Smooth muscle cell of the coronary artery (primary cell): ENCODE data around the gene ARHGEF40. TPM values are rescaled to one million over a fixed set of nuclear protein-coding genes. Genes with fewer than 3 reads are reported as not detected.

Experiments
- total RNA-seq: library from RNA; depleted of rRNA; stranded (reverse); fragments of >200 nt; gene quantifications from 2 replicates; pipeline ENCODE4 v1.2.3, GENCODE V29; 2014; ENCODE audit warnings: low replicate concordance

Gene ARHGEF40
- 26.4 and 32.6 TPM in 2 replicates for total RNA-seq

DNA sequence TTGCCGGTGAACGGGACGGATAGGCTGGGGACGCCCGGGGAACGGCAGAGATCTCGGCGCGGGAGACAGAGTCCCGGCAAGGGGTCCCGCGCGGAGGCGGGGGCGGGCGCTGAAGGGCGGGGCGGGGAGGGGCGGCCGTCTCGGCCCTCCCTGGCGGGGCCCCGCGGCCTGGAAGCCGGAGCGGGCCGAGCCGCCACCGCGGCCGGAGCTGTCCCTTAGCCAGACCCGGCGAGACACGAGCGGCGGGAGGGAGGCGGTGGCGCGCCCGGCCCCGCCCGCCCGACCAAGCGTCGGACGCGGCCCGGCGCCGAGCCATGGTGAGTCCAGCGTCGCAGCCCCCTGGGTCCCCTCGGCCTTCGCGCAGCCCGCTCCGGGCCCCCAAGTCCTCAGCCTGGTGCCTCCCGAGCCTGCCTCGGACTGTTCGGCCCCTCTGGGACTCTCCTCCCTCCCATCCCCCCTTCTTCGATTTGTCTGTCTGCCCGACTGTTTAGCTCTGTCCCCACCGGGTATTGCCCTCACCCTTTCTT, at the start of gene ARHGEF40:
Gene ARHGEF40 (plus strand): TSS at position 222 of the 527 bp plus-strand sequence. CDS start 93 bp downstream, at position 315.

DNA sequence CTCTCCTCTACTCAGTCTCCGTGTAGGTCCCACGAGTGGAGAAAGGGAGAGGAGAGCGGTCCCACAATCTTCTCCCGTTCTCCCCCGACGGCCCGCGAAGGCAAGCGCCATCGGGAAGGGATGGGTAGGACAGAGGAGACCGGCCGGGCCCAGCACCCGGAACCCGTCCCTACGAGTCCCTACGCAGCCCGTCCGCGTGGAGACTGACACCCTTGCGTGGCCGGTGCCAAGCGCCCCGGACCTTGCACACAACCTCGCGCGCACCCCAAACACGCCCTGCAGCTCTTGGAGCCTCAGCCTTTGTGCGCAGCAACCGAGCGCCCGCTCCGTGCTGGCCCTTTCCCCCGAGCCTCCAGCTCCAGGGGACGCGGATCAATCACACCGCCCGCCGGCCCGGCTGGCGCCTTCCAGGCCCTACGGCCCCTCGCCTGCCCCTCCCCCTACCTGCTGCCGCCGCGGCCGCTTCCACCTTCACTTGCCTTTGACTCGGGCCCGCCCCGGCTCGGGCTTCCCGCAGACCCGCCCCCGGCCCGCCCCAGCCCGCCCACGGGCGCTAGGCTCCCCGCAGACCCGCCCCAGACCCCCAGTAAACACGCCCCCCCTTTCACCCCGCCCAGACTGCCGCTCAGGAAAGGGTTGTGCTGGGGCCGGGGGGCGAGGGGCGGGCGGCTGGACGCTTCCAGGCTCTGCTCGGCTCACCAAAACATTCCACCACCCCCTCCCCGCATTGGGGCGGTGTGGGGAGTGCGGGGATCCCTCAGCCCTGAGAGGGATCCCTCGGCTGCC, 45.3 kb upstream of the ARHGEF40 start, which contains the start of gene NDRG2:
Gene NDRG2 (minus strand): TSS at position 477 of the 786 bp plus-strand sequence. CDS start 1,746 bp downstream, outside the sequence.

DNA sequence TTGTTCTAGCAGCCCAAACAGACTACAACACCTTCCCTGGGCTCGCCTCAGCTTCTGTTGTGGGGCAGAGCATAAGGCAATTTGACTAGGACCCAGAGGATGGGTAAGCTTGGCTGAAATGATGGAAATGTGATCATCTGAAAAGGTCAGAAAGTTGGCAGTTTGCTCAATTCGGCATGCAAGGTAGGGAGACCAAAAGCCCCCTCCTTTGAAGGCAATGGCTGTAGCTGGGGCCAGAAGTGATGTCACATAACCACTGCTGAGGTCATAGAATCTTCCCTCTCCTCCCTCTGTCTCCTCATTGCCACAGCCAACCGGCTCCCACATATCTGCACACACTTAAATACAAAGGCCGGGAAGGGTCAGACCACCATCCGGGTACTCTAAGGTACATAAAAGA, 40.2 kb upstream of the ARHGEF40 start, which contains the start of gene TPPP2:
Gene TPPP2 (plus strand): TSS at position 301 of the 400 bp plus-strand sequence. CDS start 365 bp downstream, outside the sequence.

DNA sequence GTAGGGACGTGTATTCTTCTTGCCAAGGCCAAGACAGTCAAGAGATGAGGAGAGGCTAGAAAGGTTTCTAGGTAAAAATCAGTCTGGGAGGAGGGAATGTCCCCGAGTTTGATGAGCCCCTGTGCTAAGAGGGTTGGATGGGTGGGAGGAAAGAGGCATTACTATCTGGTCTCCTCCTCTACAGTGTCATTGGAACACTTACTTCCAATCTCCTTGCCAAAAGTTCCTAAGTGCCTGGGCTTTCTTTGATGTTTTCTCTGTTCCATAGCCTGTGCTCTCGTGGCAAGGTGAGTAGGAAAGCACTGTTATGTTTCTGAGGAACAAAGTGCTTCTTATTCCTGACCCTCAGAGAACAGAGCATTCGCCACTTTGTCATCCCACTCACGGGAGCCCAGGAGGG, 35.4 kb upstream of the ARHGEF40 start, which contains the start of gene RNASE13:
Gene RNASE13 (minus strand): TSS at position 101 of the 400 bp plus-strand sequence. CDS start 519 bp downstream, outside the sequence.

DNA sequence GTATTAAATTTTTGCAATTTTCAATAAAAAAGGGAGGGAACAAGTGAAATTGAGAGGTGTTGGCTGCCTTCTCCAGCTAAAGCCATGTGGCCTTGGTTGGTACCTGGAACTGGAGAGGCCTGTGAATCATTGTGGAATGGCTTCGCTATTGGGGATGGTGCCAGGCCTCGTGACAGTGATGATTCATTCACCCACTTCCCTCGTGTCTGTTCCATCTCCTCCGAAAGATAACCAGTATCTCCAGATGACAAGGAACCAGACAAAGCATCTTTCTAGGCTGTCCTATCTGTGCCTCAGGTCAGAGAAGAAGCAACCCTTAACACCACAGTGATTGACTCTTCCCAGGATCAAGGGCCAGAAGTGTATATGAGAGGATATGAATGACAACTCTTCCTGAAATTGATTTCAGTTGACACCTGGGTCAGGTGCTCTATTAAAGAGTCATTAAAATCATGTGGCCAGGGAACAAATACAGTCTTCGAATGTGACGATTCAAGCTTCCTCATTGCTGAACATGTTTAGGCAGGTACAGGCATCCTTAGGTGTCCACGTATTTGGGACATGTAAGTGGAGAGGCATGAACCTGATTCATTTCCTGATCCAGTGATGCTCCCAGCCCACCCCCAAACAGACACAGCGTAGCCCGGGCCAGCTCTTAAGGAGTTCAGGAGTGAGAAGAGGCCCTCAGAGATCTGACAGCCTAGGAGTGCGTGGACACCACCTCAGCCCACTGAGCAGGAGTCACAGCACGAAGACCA, 28.2 kb upstream of the ARHGEF40 start, which contains the start of gene RNASE7:
Gene RNASE7 (plus strand): TSS at position 687 of the 758 bp plus-strand sequence. CDS start 631 bp downstream, outside the sequence.

DNA sequence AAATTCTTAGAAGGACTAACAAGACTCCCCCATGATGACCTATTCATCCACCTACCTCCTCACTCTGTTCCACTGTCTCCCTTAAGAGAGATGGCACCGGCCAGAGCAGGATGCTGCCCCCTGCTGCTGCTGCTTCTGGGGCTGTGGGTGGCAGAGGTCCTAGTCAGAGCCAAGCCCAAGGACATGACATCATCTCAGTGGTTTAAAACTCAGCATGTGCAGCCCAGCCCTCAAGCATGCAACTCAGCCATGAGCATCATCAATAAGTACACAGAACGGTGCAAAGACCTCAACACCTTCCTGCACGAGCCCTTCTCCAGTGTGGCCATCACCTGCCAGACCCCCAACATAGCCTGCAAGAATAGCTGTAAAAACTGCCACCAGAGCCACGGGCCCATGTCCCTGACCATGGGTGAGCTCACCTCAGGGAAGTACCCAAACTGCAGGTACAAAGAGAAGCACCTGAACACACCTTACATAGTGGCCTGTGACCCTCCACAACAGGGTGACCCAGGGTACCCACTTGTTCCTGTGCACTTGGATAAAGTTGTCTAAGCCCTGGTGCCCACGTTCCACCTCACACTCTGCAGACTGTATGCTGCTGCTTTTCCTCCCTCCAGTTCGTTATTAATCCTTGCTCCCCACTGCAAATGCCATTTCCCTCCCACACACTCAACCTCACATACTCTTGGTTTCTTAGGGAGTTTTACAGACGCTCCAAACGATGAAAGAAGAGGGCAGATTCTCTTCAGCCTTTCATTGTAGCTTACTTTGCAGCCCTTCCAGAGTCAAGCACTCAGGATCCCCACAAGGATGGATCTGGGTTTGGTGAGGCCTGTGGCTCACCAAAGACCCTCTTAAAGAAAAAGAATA, 12.1 kb upstream of the ARHGEF40 start, which contains the start of gene RNASE8:
Gene RNASE8 (plus strand): TSS at position 20 of the 873 bp plus-strand sequence. CDS start 71 bp downstream, at position 91.

DNA sequence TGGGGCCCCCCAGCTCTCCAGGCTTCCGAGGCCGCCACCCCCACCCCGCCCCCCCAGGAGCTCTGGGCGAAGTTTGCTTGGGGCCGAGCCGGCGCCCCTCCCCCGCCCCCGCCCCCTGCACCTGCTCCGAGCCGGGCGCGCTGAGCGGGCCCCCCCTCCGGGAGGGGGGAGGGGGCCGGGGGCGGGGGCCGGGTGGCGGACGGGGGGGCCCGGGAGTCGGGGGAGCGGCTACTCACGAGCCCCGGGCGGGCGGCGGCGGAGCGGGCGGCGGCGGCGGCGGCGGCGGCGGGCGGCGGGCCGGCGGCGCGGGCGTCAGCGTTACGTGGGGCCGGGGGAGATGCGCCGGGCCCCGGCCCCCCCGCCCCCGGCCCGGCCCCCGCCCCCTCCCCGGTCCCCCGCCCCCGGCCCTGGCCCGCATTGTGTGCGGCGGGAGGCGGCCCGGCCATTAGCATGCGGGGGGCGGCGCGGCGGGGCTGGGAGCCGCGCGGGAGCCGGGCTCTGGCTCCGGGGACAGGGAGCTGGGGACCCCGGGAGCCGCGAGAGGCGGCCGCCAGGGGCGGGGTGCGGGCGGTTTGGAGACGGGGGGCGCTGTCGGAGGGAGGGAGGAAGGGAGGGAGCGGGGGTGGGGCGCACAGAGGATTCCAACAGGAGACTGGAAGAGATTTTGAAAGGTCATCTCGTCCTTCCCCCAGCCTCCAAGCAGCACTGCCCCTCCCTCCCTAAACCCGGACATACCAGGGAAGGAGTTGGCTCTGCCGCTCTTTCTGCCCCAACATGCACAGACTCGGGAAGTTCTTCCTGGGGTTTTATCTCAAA, 28.2 kb downstream of the ARHGEF40 start, which contains the start of gene ZNF219:
Gene ZNF219 (minus strand): TSS at position 580 of the 816 bp plus-strand sequence. CDS start 5,064 bp downstream, outside the sequence.

DNA sequence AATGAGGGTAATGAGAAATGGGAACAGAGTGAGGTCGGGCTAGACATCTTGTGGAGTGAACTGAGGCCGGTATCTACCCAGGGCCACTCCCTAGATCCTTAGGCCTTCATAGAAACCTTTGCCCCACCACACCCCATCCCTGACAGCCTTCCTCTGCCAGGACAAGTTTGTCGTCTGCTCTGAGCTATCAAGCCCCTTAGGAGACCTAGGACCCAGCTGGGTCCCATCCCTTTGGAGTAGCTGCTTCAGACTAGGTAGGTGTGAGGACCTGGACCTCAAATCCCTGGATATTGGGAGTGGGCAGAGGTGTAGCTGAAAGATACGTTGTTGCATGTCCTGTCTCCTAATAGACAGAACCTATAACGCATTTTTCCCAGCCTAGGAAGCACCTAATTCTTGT, 30.8 kb downstream of the ARHGEF40 start, which contains the start of gene TMEM253:
Gene TMEM253 (plus strand): TSS at position 136 of the 400 bp plus-strand sequence. CDS start 278 bp downstream, outside the sequence.

Other genes with a start within 250 kb of the ARHGEF40 start
- not detected in 2 replicates for gene RNASE3, start 178.9 kb upstream of the ARHGEF40 start, total RNA-seq
- gene RNASE2, start 114.8 kb upstream of the ARHGEF40 start, total RNA-seq: not detected in 2 replicates
- 19.3 and 27.7 TPM in 2 replicates for gene METTL17, start 80.3 kb upstream of the ARHGEF40 start, total RNA-seq
- 1.3 TPM in 1 of 2 replicates, not detected in the other for gene SLC39A2, start 71.0 kb upstream of the ARHGEF40 start, total RNA-seq
- gene NDRG2, start 45.2 kb upstream of the ARHGEF40 start, total RNA-seq: 1.9 and 2.3 TPM in 2 replicates
- gene TPPP2, start 40.1 kb upstream of the ARHGEF40 start, total RNA-seq: not detected in 2 replicates
- gene RNASE13, start 35.5 kb upstream of the ARHGEF40 start, total RNA-seq: not detected in 2 replicates
- not detected in 2 replicates for gene RNASE7, start 27.9 kb upstream of the ARHGEF40 start, total RNA-seq
- not detected in 2 replicates for gene RNASE8, start 12.5 kb upstream of the ARHGEF40 start, total RNA-seq
- gene ZNF219, start 28.4 kb downstream of the ARHGEF40 start, total RNA-seq: 1.8 and 2.3 TPM in 2 replicates
- gene TMEM253, start 30.8 kb downstream of the ARHGEF40 start, total RNA-seq: 0.08 TPM in 1 of 2 replicates, not detected in the other
- gene OR5AU1, start 85.8 kb downstream of the ARHGEF40 start, total RNA-seq: not detected in 2 replicates
- 607 and 733 TPM in 2 replicates for gene HNRNPC, start 199.1 kb downstream of the ARHGEF40 start, total RNA-seq
- under 0.01 TPM in 1 of 2 replicates, not detected in the other for gene RPGRIP1, start 209.8 kb downstream of the ARHGEF40 start, total RNA-seq